Endometrial microvascular endothelial cells (primary cell): ENCODE data around the gene SESTD1. TPM values are rescaled to one million over a fixed set of nuclear protein-coding genes. Genes with fewer than 3 reads are reported as not detected.

Experiments used
- in situ Hi-C: cut with HindIII; loops from 2 replicates; pipeline ENCODE4 v1.10.0; 2017; ENCODE audit warnings: low sequenced_read_pairs, low pct_unique_long_range_greater_than_20kb; ENCODE audit errors: inconsistent ontology term
- total RNA-seq: library from RNA; depleted of rRNA; stranded (reverse); fragments of >200 nt; gene quantifications from one replicate; pipeline ENCODE4 v1.2.3, GENCODE V29; 2015; ENCODE audit errors: inconsistent ontology term

The SESTD1 gene
- 8.5 TPM for total RNA-seq

GRCh38 chr2:179264368-179265081 is at the start of gene SESTD1:
SESTD1 (minus strand) TSS chr2:179264832; CDS start chr2:179191841, 72,991 bp downstream.
- in situ Hi-C loops, result no loop called here

GRCh38 chr2:179313057-179313456 is 48.4 kb upstream of the SESTD1 start:
- in situ Hi-C loops, result no loop called here

GRCh38 chr2:179311101-179311500 is 46.5 kb upstream of the SESTD1 start:
- in situ Hi-C loops, result no loop called here

- in situ Hi-C loops, result no loop called here
Measured at GRCh38 chr2:179307616-179308371, 43.2 kb upstream of the SESTD1 start.

- in situ Hi-C loops, result no loop called here
Measured at GRCh38 chr2:179305125-179305524, 40.5 kb upstream of the SESTD1 start.

GRCh38 chr2:179304424-179304823 is 39.8 kb upstream of the SESTD1 start:
- in situ Hi-C loops, result no loop called here

GRCh38 chr2:179302764-179303571 is 38.3 kb upstream of the SESTD1 start:
- in situ Hi-C loops, result no loop called here

GRCh38 chr2:179302149-179302548 is 37.5 kb upstream of the SESTD1 start:
- in situ Hi-C loops, result no loop called here

- in situ Hi-C loops, result no loop called here
Measured at GRCh38 chr2:179298666-179299065, 34.0 kb upstream of the SESTD1 start.

- in situ Hi-C loops, result no loop called here
Measured at GRCh38 chr2:179297927-179298326, 33.3 kb upstream of the SESTD1 start.

GRCh38 chr2:179290329-179290728 is 25.7 kb upstream of the SESTD1 start:
- in situ Hi-C loops, result no loop called here

GRCh38 chr2:179285060-179285459 is 20.4 kb upstream of the SESTD1 start:
- in situ Hi-C loops, result no loop called here

GRCh38 chr2:179277429-179278196 is 13.0 kb upstream of the SESTD1 start:
- in situ Hi-C loops, result no loop called here

- in situ Hi-C loops, result no loop called here
Measured at GRCh38 chr2:179275253-179276012, 10.8 kb upstream of the SESTD1 start.

GRCh38 chr2:179274749-179275148 is 10.1 kb upstream of the SESTD1 start:
- in situ Hi-C loops, result no loop called here

GRCh38 chr2:179273461-179273962 is 8.9 kb upstream of the SESTD1 start:
- in situ Hi-C loops, result no loop called here

GRCh38 chr2:179272406-179273192 is 8.0 kb upstream of the SESTD1 start:
- in situ Hi-C loops, result no loop called here
